ENCODE measurements around the gene MYO15B.
A peak's percentile ranks its signal among the peaks of the same experiment; 100 is the strongest.

The MYO15B gene

GRCh38 chr17:75639771-75640555 is 52.4 kb downstream of the MYO15B start:
- Histone ChIP-seq H3K9me3 (ENCODE audit: control extremely low read depth in 1 of 5, control insufficient read depth in 4 of 5, insufficient read depth in 2 of 5, low read depth in 1 of 5, low read length in 4 of 5) (no peaks in the 10 kb centered on the region), H3K36me3 (ENCODE audit: control insufficient read depth in 4 of 4, insufficient read depth in 4 of 4, low read length in 3 of 4) (peaks cover 0 to 15% (median 10%) of the 10 kb centered on the region in 4 experiments), H3K27ac (ENCODE audit: insufficient read depth in 1 of 2, low read depth in 1 of 2, low read length in 2 of 2, poor library complexity in 1 of 2, severe bottlenecking in 2 of 2) (no peak overlapping the region), H3K4me1 (ENCODE audit: control extremely low read depth in 1 of 4, control insufficient read depth in 4 of 4, insufficient read depth in 4 of 4, low read length in 3 of 4) (peaks cover under 1 to 36% (median 19%) of the 10 kb centered on the region in 4 experiments), H3K27me3 (replicated peaks in 2 of 5; ENCODE audit: control insufficient read depth in 4 of 5, insufficient read depth in 5 of 5, low read length in 4 of 5) (no peaks in the 10 kb centered on the region), H3K4me3 (ENCODE audit: control insufficient read depth in 1 of 7, extremely low read depth in 1 of 7, insufficient read depth in 4 of 7, low read depth in 2 of 7, low read length in 6 of 7) (no peak overlapping the region)
- DNase-seq = no peak
- 97% methylated on average over 29 of the region's 30 CpGs for WGBS (ENCODE audit: insufficient coverage)
- ChIA-PET CTCF (interaction anchor here (2.5 to 29.3 kb wide), 3 partner anchors 6 to 15 kb away, joined by 8 to 834 read pairs (median 834); partner anchors contain the start of gene SMIM5), POLR2A (no interaction called here)

GRCh38 chr17:75640556-75641119 is 53.0 kb downstream of the MYO15B start:
- Histone ChIP-seq H3K36me3 (ENCODE audit: control insufficient read depth in 4 of 4, insufficient read depth in 4 of 4, low read length in 3 of 4) (peaks cover 0 to 15% (median 10%) of the 10 kb centered on the region in 4 experiments), H3K4me1 (ENCODE audit: control extremely low read depth in 1 of 4, control insufficient read depth in 4 of 4, insufficient read depth in 4 of 4, low read length in 3 of 4) (peaks cover 7 to 36% (median 18%) of the 10 kb centered on the region in 4 experiments), H3K27ac (ENCODE audit: insufficient read depth in 1 of 2, low read depth in 1 of 2, low read length in 2 of 2, poor library complexity in 1 of 2, severe bottlenecking in 2 of 2) (no peak overlapping the region), H3K27me3 (replicated peaks in 2 of 5; ENCODE audit: control insufficient read depth in 4 of 5, insufficient read depth in 5 of 5, low read length in 4 of 5) (no peaks in the 10 kb centered on the region), H3K4me3 (ENCODE audit: control insufficient read depth in 1 of 7, extremely low read depth in 1 of 7, insufficient read depth in 4 of 7, low read depth in 2 of 7, low read length in 6 of 7) (no peak overlapping the region), H3K9me3 (ENCODE audit: control extremely low read depth in 1 of 5, control insufficient read depth in 4 of 5, insufficient read depth in 2 of 5, low read depth in 1 of 5, low read length in 4 of 5) (no peaks in the 10 kb centered on the region)
- ChIA-PET POLR2A (no interaction called here), CTCF (interaction anchor here (0.9 to 29.3 kb wide), 3 partner anchors 7 to 48 kb away, joined by 4 to 834 read pairs (median 834); partner anchors contain the start of gene SMIM5)
- 100% methylated on average over 5 of the region's 13 CpGs for WGBS (ENCODE audit: insufficient coverage)
- no peak for DNase-seq

GRCh38 chr17:75641343-75641742 is 53.7 kb downstream of the MYO15B start:
- Histone ChIP-seq H3K27ac (ENCODE audit: insufficient read depth in 1 of 2, low read depth in 1 of 2, low read length in 2 of 2, poor library complexity in 1 of 2, severe bottlenecking in 2 of 2) (no peak overlapping the region), H3K4me1 (ENCODE audit: control extremely low read depth in 1 of 4, control insufficient read depth in 4 of 4, insufficient read depth in 4 of 4, low read length in 3 of 4) (peaks cover 7 to 36% (median 19%) of the 10 kb centered on the region in 4 experiments), H3K9me3 (ENCODE audit: control extremely low read depth in 1 of 5, control insufficient read depth in 4 of 5, insufficient read depth in 2 of 5, low read depth in 1 of 5, low read length in 4 of 5) (no peaks in the 10 kb centered on the region), H3K27me3 (replicated peaks in 2 of 5; ENCODE audit: control insufficient read depth in 4 of 5, insufficient read depth in 5 of 5, low read length in 4 of 5) (no peaks in the 10 kb centered on the region), H3K4me3 (ENCODE audit: control insufficient read depth in 1 of 7, extremely low read depth in 1 of 7, insufficient read depth in 4 of 7, low read depth in 2 of 7, low read length in 6 of 7) (no peak overlapping the region), H3K36me3 (ENCODE audit: control insufficient read depth in 4 of 4, insufficient read depth in 4 of 4, low read length in 3 of 4) (peaks cover 0 to 14% (median 10%) of the 10 kb centered on the region in 4 experiments)
- ChIA-PET CTCF (interaction anchor here (0.9 to 29.3 kb wide), 5 partner anchors 8 to 108 kb away, joined by 3 to 834 read pairs (median 8); partner anchors contain the start of gene SMIM5), POLR2A (no interaction called here)
- no peak for DNase-seq
- 94% methylated on average over 9 of the region's 9 CpGs for WGBS (ENCODE audit: insufficient coverage)

GRCh38 chr17:75642182-75642783 is 54.7 kb downstream of the MYO15B start:
- Histone ChIP-seq H3K27me3 (replicated peaks in 2 of 5; ENCODE audit: control insufficient read depth in 4 of 5, insufficient read depth in 5 of 5, low read length in 4 of 5) (no peaks in the 10 kb centered on the region), H3K4me1 (ENCODE audit: control extremely low read depth in 1 of 4, control insufficient read depth in 4 of 4, insufficient read depth in 4 of 4, low read length in 3 of 4) (peaks cover 7 to 39% (median 24%) of the 10 kb centered on the region in 4 experiments), H3K36me3 (ENCODE audit: control insufficient read depth in 4 of 4, insufficient read depth in 4 of 4, low read length in 3 of 4) (peaks cover 0 to 12% (median 10%) of the 10 kb centered on the region in 4 experiments), H3K4me3 (ENCODE audit: control insufficient read depth in 1 of 7, extremely low read depth in 1 of 7, insufficient read depth in 4 of 7, low read depth in 2 of 7, low read length in 6 of 7) (peak overlapping the region in 1 of 7 experiments; percentile 40), H3K9me3 (ENCODE audit: control extremely low read depth in 1 of 5, control insufficient read depth in 4 of 5, insufficient read depth in 2 of 5, low read depth in 1 of 5, low read length in 4 of 5) (no peaks in the 10 kb centered on the region), H3K27ac (ENCODE audit: insufficient read depth in 1 of 2, low read depth in 1 of 2, low read length in 2 of 2, poor library complexity in 1 of 2, severe bottlenecking in 2 of 2) (peak overlapping the region in 1 of 2 experiments; percentile 67)
- CTCF ChIA-PET = interaction anchor here (1.2 to 29.3 kb wide), 4 partner anchors 9 to 108 kb away, joined by 3 to 834 read pairs (median 421); partner anchors contain the start of gene SMIM5
- POLR2A ChIA-PET = no interaction called here
- 75% methylated on average over 5 of the region's 7 CpGs for WGBS (ENCODE audit: insufficient coverage)
- DNase-seq = peak in 2 of 3 donors; percentile 38 to 44

- Histone ChIP-seq H3K4me3 (ENCODE audit: control insufficient read depth in 1 of 7, extremely low read depth in 1 of 7, insufficient read depth in 4 of 7, low read depth in 2 of 7, low read length in 6 of 7) (no peak overlapping the region), H3K36me3 (ENCODE audit: control insufficient read depth in 4 of 4, insufficient read depth in 4 of 4, low read length in 3 of 4) (peaks cover 0 to 14% (median 10%) of the 10 kb centered on the region in 4 experiments), H3K27ac (ENCODE audit: insufficient read depth in 1 of 2, low read depth in 1 of 2, low read length in 2 of 2, poor library complexity in 1 of 2, severe bottlenecking in 2 of 2) (peak overlapping the region in 1 of 2 experiments; percentile 67), H3K4me1 (ENCODE audit: control extremely low read depth in 1 of 4, control insufficient read depth in 4 of 4, insufficient read depth in 4 of 4, low read length in 3 of 4) (peaks cover 7 to 39% (median 24%) of the 10 kb centered on the region in 4 experiments), H3K9me3 (ENCODE audit: control extremely low read depth in 1 of 5, control insufficient read depth in 4 of 5, insufficient read depth in 2 of 5, low read depth in 1 of 5, low read length in 4 of 5) (no peaks in the 10 kb centered on the region), H3K27me3 (replicated peaks in 2 of 5; ENCODE audit: control insufficient read depth in 4 of 5, insufficient read depth in 5 of 5, low read length in 4 of 5) (no peaks in the 10 kb centered on the region)
- WGBS (ENCODE audit: insufficient coverage) = 93% methylated on average over 15 of the region's 17 CpGs
- ChIA-PET CTCF (interaction anchor here (1.2 to 29.3 kb wide), 4 partner anchors 9 to 107 kb away, joined by 3 to 834 read pairs (median 421); partner anchors contain the start of gene SMIM5), POLR2A (interaction anchor here (1.8 kb wide), 1 partner anchor 9 kb away, joined by 5 read pairs; the partner anchor contains the start of gene SMIM5)
- no peak for DNase-seq
These were observed 55.4 kb downstream of the MYO15B start for GRCh38 chr17:75642784-75643642.

- Histone ChIP-seq H3K4me3 (ENCODE audit: control insufficient read depth in 1 of 7, extremely low read depth in 1 of 7, insufficient read depth in 4 of 7, low read depth in 2 of 7, low read length in 6 of 7) (no peak overlapping the region), H3K9me3 (ENCODE audit: control extremely low read depth in 1 of 5, control insufficient read depth in 4 of 5, insufficient read depth in 2 of 5, low read depth in 1 of 5, low read length in 4 of 5) (no peaks in the 10 kb centered on the region), H3K27ac (ENCODE audit: insufficient read depth in 1 of 2, low read depth in 1 of 2, low read length in 2 of 2, poor library complexity in 1 of 2, severe bottlenecking in 2 of 2) (no peak overlapping the region), H3K27me3 (replicated peaks in 2 of 5; ENCODE audit: control insufficient read depth in 4 of 5, insufficient read depth in 5 of 5, low read length in 4 of 5) (no peaks in the 10 kb centered on the region), H3K4me1 (ENCODE audit: control extremely low read depth in 1 of 4, control insufficient read depth in 4 of 4, insufficient read depth in 4 of 4, low read length in 3 of 4) (peaks cover 7 to 39% (median 24%) of the 10 kb centered on the region in 4 experiments), H3K36me3 (ENCODE audit: control insufficient read depth in 4 of 4, insufficient read depth in 4 of 4, low read length in 3 of 4) (peaks cover 0 to 14% (median 12%) of the 10 kb centered on the region in 4 experiments)
- 98% methylated on average over 7 of the region's 7 CpGs for WGBS (ENCODE audit: insufficient coverage)
- CTCF ChIA-PET = interaction anchor here (2.8 to 29.3 kb wide), 4 partner anchors 8 to 110 kb away, joined by 13 to 834 read pairs (median 428); partner anchors contain the start of gene SMIM5
- no peak for DNase-seq
- POLR2A ChIA-PET = interaction anchor here (1.8 kb wide), 1 partner anchor 10 kb away, joined by 5 read pairs; the partner anchor contains the start of gene SMIM5
These were observed 56.0 kb downstream of the MYO15B start for GRCh38 chr17:75643643-75644017.

Data from common myeloid progenitor, CD34-positive (primary cell).